GM12874 (cell line): ENCODE measurements around the gene RABGGTA.

ENCODE experiments used
- CTCF ChIP-seq: IDR thresholded peaks from 2 replicates; pipeline ENCODE4 v1.5.1; 2011; ENCODE audit warnings: low read depth, mild to moderate bottlenecking, control low read depth, low read length, moderate library complexity; ENCODE audit not compliant: insufficient read depth

The RABGGTA gene

GRCh38 chr14:24272467-24272866 lies 1.1 kb upstream of the RABGGTA start:
- no peak for TF ChIP-seq CTCF

DNA sequence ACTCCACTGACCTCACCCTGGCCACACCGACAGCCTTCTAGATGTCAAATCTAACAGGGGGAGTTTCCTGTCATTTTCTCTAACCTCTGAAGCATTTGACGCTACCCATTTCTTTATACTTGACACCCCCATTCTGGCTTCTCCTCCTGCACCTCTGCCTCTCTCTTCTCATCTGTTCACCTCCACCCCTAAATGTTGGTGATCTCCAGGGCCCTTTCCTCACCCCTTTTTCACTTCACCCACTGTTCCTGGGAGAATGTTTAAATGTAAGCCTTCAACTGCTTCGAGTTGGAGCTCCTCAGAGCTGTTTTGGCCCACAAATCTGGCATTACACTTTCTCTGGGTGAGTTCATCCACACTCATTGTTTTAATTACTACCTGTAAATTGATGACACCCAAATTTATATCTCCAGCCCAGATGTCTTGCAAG lies 452 bp upstream of the RABGGTA start:
- no peak for TF ChIP-seq CTCF

DNA sequence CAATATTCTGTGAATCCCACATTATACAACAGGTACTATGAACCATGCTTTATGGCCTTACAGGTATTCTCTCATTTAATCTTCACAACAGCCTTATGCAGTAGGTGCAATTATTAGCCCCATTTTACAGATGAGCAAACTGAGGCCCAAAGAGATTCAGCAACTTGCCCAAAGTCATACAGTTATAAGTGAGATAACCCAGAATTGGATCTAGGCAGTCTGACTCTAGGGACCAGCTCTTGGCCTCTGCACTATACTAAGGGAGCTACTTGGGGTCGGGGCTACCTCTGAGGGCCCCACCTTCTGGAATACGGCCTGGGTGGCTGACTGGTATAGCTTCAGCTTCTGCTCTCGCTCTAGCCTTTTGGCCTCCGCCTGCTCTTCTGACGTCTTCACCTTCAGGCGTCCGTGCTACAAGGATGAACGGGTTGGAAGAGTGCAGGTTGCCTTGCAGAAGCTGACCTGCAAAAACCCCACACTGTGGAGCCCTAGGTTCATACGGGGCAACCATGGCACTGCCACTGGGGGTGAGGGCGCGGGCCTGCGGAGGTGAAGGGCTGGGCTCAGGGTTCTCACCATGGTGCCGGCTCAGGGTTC lies 762 bp downstream of the RABGGTA start:
- no peak for TF ChIP-seq CTCF

DNA sequence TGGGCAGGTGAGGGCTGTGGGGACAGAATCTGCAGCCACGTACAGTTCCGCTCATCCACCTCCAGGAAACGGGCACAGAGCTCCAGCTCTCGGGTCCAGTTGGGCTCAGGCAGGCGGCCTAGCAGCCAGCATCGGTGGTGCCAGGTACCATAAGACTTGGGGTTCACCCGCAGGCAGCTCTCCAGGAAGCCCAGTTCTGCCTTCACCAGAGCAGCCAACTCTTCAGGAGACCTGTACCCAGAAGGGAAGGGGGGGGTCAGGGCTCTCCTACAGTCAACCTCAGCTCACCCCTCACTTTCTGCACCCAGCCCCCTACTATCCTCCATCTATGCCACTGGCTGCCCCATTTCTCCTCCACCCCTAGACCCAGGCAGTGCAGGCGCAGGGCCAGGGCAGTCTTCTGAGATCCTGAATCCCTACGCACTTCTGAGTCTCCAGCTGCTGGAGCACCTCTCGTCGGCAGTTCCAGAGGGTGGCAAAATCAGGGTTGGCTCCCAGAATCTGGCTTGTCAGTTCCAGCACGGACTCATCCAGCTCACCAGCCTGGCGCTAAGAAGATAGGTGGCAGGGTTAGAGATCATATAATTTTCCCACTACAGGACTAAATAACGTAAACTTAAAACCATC lies 1.4 kb downstream of the RABGGTA start:
- TF ChIP-seq CTCF = no peak

GRCh38 chr14:24269368-24269767 lies 2.0 kb downstream of the RABGGTA start:
- no peak for TF ChIP-seq CTCF

GRCh38 chr14:24268225-24268624 lies 3.2 kb downstream of the RABGGTA start:
- TF ChIP-seq CTCF = no peak

DNA sequence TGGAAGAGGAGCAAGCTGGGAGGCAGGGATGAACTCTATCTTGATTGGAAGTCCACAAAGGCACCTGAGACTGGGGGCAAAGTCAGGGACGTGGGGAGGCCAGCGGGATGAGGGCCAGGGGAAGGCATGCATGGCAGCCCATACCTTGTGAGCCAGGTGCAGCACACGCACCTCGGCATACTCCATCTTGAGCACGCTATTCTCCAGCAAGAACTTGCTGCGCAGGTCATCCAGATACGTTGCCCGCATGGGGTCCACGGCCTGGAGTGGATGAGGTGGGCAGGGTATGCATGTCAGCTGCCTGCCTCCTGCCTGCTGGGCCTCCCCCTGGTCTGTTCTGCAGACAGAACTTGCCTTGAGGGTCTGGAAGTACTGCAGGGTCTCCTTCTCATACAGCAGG lies 3.9 kb downstream of the RABGGTA start:
- TF ChIP-seq CTCF = no peak
